K562 (cell line): Measurements from ENCODE around the gene MED20. TPM values are rescaled to one million over a fixed set of nuclear protein-coding genes. Genes with fewer than 3 reads are reported as not detected.

Source experiments
- ARID3A ChIP-seq: IDR thresholded peaks from 2 replicates; pipeline ENCODE4 v1.6.1; 2012; ENCODE audit warnings: low read depth, low read length, improper control_type of control experiment, borderline replicate concordance
- CBFA2T3 ChIP-seq: fragments of 450-650 bp; IDR thresholded peaks from 2 replicates; pipeline ENCODE4 v1.6.1; 2017
- DIDO1 ChIP-seq: fragments of 450-650 bp; IDR thresholded peaks from 2 replicates; pipeline ENCODE4 v1.6.1; 2016; ENCODE audit warnings: low read depth, missing biosample characterization, missing genetic modification characterization
- HDAC6 ChIP-seq: IDR thresholded peaks from 2 replicates; pipeline ENCODE4 v1.6.1; 2012; ENCODE audit warnings: low read depth, mild to moderate bottlenecking, control low read depth, inconsistent platforms, low read length, moderate library complexity
- ILF3 ChIP-seq: fragments of 450-650 bp; IDR thresholded peaks from 2 replicates; pipeline ENCODE4 v1.6.1; 2018; ENCODE audit warnings: antibody characterized with exemption, mild to moderate bottlenecking, moderate library complexity, borderline replicate concordance
- IRF1 ChIP-seq: sonication (generic); formaldehyde crosslinking; IDR thresholded peaks from 2 replicates; pipeline ENCODE4 v1.8.0; 2022; ENCODE audit warnings: missing genetic modification reagents, mild to moderate bottlenecking, borderline replicate concordance
- JUND ChIP-seq, 2 experiments: IDR thresholded peaks; 2 replicates in 1 of 2; 3 replicates in 1 of 2; pipeline ENCODE4 v1.6.1; 2011; ENCODE audit warnings: borderline replicate concordance in 2 of 2, low read depth in 2 of 2, low read length in 2 of 2, improper control_type of control experiment in 1 of 2, missing biosample characterization in 1 of 2, missing genetic modification characterization in 1 of 2, missing genetic modification reagents in 1 of 2
- MCM3 ChIP-seq: fragments of 450-650 bp; IDR thresholded peaks from 2 replicates; pipeline ENCODE4 v1.6.1; 2016
- POLR2A ChIP-seq: fragments of 450-650 bp; conservative IDR thresholded peaks from 2 replicates; pipeline ENCODE4 v1.6.1; 2016
- POLR2B ChIP-seq: fragments of 450-650 bp; IDR thresholded peaks from 2 replicates; pipeline ENCODE4 v1.6.1; 2018; ENCODE audit warnings: low read depth; ENCODE audit not compliant: partially characterized antibody
- RBM34 ChIP-seq: fragments of 200-400 bp; formaldehyde crosslinking; IDR thresholded peaks from 2 replicates; pipeline ENCODE4 v1.6.1; 2018; ENCODE audit warnings: low read length, borderline replicate concordance; ENCODE audit not compliant: insufficient read depth
- RFX7 ChIP-seq: fragments of 250-450 bp; sonication (Bioruptor Pico); IDR thresholded peaks from 2 replicates; pipeline ENCODE4 v1.5.1; 2021; ENCODE audit warnings: mild to moderate bottlenecking
- RNF2 ChIP-seq: sonication (generic); IDR thresholded peaks from 2 replicates; pipeline ENCODE4 v1.6.1; 2016
- ZNF124 ChIP-seq: sonication (generic); formaldehyde crosslinking; IDR thresholded peaks from 2 replicates; pipeline ENCODE4 v1.8.1; 2022; ENCODE audit warnings: missing genetic modification reagents
- ZNF133 ChIP-seq: fragments of 250-450 bp; sonication (Bioruptor Pico); IDR thresholded peaks from 2 replicates; pipeline ENCODE4 v1.4.0; 2020; ENCODE audit warnings: mild to moderate bottlenecking
- ZNF165 ChIP-seq: fragments of 250-450 bp; sonication (Bioruptor Pico); IDR thresholded peaks from 2 replicates; pipeline ENCODE4 v1.4.0; 2020; ENCODE audit warnings: borderline replicate concordance
- ZNF354B ChIP-seq: fragments of 250-450 bp; sonication (Bioruptor Pico); IDR thresholded peaks from 2 replicates; pipeline ENCODE4 v1.4.0; 2020
- ZNF398 ChIP-seq: fragments of 250-450 bp; sonication (Bioruptor Pico); IDR thresholded peaks from 2 replicates; pipeline ENCODE4 v1.8.0; 2021; ENCODE audit warnings: moderate library complexity, mild to moderate bottlenecking, inconsistent platforms
- polyA plus RNA-seq, 8 experiments: library from polyadenylated mRNA; depleted of rRNA in 4 of 8; stranded (reverse) in 5 of 8; unstranded in 3 of 8; fragments of >200 nt; fragmentation: Nextera tagmentation in 2 of 8; fragmentation: Illumina TruSeq in 1 of 8; extraction: Ambion mirVana in 2 of 8; extraction: Trizol in 1 of 8; gene quantifications; 2 replicates each; pipeline versions ENCODE4 v1.2.1 to v1.2.3, GENCODE V29; 2011 to 2014; ENCODE audit warnings: inconsistent platforms in 1 of 8, missing spikeins in 1 of 8
- total RNA-seq, 7 experiments: library from RNA; depleted of rRNA in 6 of 7; stranded (reverse); fragments of >200 nt in 6 of 7; fragmentation: Illumina TruSeq in 2 of 7; extraction: Trizol in 2 of 7; gene quantifications; 2 replicates each; pipeline versions ENCODE4 v1.2.1 to v1.2.3, GENCODE V29; 2011 to 2021; ENCODE audit warnings: low replicate concordance in 1 of 7

Gene MED20
- total and polyA plus RNA-seq, 9 of the 15 experiments (the other 6 are each of a cell fraction or from before 2014, with no cell fraction given): 27.3 to 80.9 (median 46.0) TPM

- TF ChIP-seq IRF1 (CRISPR knock-in tag) (no peak), JUND (IDR thresholded peaks at IDR 0.05; ENCODE audit: borderline replicate concordance, low read depth, low read length) (no peak), JUND (tag; IDR thresholded peaks at IDR 0.05; ENCODE audit: borderline replicate concordance, low read depth, low read length) (no peak), ZNF124 (CRISPR knock-in tag) (no peak), ZNF398 (CRISPR knock-in tag) (no peak), HDAC6 (no peak), MCM3 (no peak), ZNF165 (no peak), RFX7 (CRISPR knock-in tag) (no peak), RNF2 (peak; percentile 34; the same call in 1 of the 2 replicates), CBFA2T3 (no peak), ARID3A (0 out of 2 replicates have a peak, but pooled peaks have one; percentile 26), ZNF354B (no peak), RBM34 (no peak), ZNF133 (no peak), POLR2B (peak; percentile 82), DIDO1 (tag) (0 out of 2 replicates have a peak, but pooled peaks have one; percentile 39), POLR2A (peak; percentile 85), ILF3 (no peak)
Observed at GRCh38 chr6:41895300-41896233, 25.4 kb downstream of the MED20 start, which contains the start of gene USP49 (continued).
